Stimulated activated CD4-positive, alpha-beta T cell treated with anti-CD3 and anti-CD28 coated beads, Interleukin-12 subunit alpha, Interleukin-12 subunit beta, amount 100 ng/mL, for 4 hours (primary cell): ENCODE results near the gene SERPINA9.
"Not testable (repeated sequence)": the region's sequence is repeated elsewhere in the genome, so short reads cannot be mapped to it uniquely, and the experiment has no call there.

ENCODE experiments used
- DNase-seq: peaks from one replicate; pipeline ENCODE4 v3.0.0-alpha.2; 2020

Gene SERPINA9

GRCh38 chr14:94485944-94486841 is 10.2 kb upstream of the SERPINA9 start:
- DNase-seq: peak; percentile 48

GRCh38 chr14:94484481-94484880 is 8.5 kb upstream of the SERPINA9 start:
- no peak for DNase-seq

DNA sequence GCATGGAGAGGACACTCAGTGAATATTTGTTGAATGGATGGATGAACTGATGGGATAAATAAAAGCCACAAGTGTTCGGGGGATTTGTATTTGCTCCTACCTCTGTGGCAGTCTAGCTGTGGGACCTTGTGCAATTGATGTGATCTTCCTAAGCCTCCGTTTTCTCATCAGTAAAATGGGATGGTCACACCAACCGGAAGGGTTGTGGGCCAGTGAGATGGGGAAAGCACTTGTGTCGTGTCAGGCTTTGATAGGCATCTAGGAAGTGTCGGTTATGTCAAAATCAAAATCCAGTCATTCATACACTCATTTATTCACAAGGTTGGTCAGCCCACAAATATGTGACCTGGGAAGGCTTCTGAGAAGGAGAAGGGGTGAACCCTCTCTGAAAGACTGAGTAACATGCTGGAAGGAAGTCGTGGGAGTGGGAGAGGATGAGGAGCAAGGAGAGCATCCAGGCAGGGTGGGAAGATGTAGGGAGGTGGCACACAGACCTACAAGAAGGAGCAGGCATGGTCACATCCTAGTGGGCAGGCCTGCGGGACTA is 7.8 kb upstream of the SERPINA9 start:
- DNase-seq: no peak

GRCh38 chr14:94483071-94483451 is 7.1 kb upstream of the SERPINA9 start:
- no peak for DNase-seq

- DNase-seq: not testable (repeated sequence)
Measured at GRCh38 chr14:94482132-94483070, 6.4 kb upstream of the SERPINA9 start.

DNA sequence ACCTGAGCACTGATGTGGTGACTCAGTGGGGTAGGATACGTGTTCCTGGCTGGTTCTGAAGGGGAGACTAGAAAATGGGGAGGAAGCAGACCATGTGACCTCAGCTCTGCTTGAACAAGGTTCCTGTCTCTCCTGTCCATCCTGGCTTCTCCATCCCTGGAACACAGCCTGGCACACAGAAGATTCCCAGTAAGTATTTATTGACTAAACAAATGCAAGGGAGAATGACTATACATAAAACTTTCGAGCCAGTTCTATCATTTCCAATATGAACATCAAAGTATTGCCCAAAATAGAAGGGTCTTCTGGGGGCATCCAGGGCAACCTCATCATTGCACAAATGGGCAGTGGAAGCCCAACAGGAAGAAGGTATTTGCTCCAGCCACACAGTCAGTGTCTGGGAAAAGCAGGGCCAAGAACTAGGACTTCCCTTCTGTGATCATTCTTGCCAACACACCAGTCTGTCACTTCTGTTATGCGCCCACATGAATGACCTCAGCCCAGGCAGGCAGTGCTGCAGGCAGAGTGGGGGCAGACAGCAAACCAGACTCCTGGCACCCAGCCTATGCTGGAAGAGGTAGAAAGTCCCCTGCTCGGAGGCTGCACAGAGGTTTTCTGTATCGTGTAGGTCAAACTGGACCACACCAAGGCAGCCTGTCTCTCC is 5.6 kb upstream of the SERPINA9 start:
- DNase-seq: no peak

- no peak for DNase-seq
Measured at GRCh38 chr14:94480809-94481208, 4.8 kb upstream of the SERPINA9 start.

- no peak for DNase-seq
Measured at GRCh38 chr14:94478420-94478819, 2.4 kb upstream of the SERPINA9 start.

GRCh38 chr14:94474581-94475031 is 1.4 kb downstream of the SERPINA9 start:
- no peak for DNase-seq

- no peak for DNase-seq
Measured at GRCh38 chr14:94473666-94474410, 2.2 kb downstream of the SERPINA9 start.

GRCh38 chr14:94472842-94473241 is 3.2 kb downstream of the SERPINA9 start:
- DNase-seq: no peak

DNA sequence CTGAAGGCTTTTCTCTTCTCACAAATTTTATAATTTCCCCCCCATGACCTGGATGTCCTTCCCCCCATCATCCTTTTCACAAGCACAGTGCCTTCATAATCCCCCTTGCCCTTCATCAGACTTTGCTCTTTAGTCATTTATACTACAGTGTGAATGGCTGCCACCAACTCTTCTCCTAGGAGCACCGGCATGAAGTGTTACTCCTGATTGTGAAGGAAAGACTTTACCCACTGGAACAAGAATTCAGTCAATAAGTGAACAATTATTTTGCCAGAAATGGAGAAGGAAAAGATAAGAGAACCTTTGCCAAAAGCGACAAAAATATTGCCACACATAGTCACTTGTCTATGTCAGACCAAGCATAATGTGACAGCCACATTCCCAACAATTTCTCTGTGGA is 5.0 kb downstream of the SERPINA9 start:
- no peak for DNase-seq

- DNase-seq: no peak
Measured at GRCh38 chr14:94470311-94470710, 5.7 kb downstream of the SERPINA9 start.

DNA sequence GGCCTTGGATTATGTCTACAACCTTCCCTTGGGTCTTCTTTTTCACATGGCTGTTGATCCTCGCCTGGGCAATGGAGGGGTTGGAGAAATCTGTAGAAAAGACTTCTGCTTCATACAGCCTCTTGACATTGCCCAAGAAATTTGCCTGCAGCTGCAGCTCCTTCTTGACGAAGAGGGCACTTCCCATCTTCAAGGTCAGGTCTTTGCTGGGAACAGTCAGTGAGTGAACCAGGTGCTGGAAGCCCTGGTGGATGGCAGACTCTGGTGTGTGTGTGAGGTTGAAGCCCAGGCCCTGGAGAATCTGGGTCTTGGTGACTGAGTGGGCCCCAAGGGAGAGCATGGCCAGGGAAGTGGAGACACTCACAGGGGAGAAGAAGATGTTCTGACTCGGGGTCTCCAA is 6.7 kb downstream of the SERPINA9 start:
- DNase-seq: no peak

DNA sequence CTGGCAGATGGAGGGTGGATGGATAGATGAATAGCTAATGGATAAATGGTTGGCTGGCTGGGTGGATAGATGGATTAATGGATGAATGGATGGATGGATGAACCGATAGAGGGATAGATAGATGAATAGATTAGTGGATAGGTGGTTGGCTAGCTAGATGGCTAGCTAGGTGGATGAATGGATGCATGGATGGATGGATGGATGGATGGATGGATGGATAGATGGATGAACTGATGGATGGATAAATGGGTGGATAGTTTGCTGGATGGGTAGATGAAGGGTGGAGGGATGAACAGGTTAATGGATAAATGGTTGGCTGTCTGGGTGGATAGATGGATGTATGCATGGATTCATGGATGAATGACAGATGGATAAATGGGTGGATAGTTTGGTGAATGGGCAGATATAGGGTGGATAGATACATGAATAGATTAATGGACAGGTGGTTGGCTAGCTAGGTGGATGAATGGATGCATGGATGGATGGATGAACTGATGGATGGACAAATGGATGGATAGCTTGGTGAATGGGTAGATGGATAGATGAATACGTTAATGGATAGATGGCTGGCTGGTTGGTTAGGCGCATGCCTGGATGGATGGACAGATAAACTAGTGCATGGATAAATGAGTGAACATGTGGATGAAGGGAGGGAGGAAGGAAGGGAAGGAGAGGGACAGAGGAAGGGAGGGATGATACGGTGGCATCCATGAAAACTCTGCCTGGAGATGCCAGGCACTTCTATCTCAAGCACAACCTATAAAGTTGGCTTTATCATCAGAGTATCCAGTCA is 8.1 kb downstream of the SERPINA9 start:
- no peak for DNase-seq

GRCh38 chr14:94466706-94467370 is 9.2 kb downstream of the SERPINA9 start:
- DNase-seq: no peak

DNA sequence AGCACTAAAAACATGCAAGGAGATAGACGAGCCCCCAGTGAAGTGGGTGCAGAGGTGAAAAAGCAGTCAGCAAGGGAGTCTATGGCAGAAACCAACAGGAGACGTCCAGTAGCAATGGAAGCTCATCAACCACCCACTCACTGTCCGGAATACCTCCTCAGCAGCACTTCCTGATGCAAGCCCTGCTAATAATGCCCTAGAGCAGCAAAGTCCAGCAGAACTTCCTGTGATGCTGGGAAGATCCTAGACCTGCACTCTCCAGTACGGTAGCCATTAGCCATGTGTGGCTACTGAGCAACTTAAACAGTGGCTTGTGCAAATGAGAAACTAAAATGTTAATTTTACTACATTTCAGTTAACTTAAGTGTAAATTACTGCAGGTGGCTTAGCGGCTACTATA is 11.0 kb downstream of the SERPINA9 start:
- DNase-seq: no peak

DNA sequence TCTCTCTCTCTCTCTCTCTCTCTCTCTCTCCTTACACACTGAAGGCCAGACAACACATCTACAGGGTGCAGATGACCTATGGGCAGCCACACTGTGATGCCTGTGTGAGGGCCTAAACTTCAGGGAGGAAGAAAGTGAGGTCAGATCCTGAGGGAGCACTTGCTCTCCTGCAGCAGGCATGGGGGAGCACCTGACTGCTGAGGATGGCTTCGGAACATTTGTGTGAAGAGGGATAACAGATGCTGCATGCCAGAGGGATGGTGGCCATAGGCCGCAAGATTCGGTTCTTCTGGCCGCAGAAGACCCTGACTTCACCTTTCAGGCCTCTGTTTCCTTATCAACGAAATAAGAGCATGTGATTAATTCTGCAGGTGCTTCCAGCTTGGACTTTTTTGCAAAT is 11.7 kb downstream of the SERPINA9 start:
- DNase-seq: no peak

DNA sequence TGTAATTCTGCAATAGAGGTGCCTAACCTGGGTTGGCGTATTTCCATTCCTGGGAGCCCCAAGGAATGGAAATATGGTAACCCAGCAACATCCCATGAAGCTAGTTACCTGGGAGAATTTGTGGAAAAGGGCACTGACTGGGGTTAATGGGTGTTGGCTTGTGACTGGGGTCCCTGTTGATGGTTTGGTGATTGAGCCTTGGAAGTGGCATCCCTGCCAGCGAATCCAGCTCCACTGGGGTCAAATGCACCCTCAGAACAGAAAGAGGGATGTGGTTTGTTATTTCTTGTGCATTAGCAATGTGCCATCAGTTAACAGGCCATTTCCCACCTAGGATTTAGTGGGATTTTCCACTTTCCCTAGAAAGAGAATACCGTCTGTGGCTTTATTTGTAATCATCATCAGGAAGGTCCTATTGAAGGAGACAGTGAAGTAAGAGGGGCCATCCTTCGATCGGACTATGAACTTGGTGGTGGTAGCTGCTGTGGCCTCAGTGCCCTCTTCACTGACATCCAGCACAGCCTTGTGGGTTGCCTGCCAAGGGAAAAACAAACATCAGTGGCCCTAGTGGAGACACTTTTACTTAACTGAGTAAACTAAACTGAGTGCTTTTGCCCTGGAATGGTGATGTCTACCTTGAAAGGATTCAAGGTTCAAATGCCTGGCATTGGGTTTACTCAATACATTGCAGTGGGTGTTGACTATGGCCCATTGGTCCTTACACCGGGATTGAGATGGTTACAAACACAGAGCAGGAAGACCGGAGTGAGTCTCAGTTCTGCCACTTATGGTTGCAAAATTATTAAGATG is 13.0 kb downstream of the SERPINA9 start:
- DNase-seq: no peak

- no peak for DNase-seq
Measured at GRCh38 chr14:94462219-94462551, 13.8 kb downstream of the SERPINA9 start.
